ENCODE data around the gene TGM5. TPM values are rescaled to one million over a fixed set of nuclear protein-coding genes. Genes with fewer than 3 reads are reported as not detected.

Gene TGM5, protein sequence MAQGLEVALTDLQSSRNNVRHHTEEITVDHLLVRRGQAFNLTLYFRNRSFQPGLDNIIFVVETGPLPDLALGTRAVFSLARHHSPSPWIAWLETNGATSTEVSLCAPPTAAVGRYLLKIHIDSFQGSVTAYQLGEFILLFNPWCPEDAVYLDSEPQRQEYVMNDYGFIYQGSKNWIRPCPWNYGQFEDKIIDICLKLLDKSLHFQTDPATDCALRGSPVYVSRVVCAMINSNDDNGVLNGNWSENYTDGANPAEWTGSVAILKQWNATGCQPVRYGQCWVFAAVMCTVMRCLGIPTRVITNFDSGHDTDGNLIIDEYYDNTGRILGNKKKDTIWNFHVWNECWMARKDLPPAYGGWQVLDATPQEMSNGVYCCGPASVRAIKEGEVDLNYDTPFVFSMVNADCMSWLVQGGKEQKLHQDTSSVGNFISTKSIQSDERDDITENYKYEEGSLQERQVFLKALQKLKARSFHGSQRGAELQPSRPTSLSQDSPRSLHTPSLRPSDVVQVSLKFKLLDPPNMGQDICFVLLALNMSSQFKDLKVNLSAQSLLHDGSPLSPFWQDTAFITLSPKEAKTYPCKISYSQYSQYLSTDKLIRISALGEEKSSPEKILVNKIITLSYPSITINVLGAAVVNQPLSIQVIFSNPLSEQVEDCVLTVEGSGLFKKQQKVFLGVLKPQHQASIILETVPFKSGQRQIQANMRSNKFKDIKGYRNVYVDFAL
- total RNA-seq: not detected in 2 replicates

DNA sequence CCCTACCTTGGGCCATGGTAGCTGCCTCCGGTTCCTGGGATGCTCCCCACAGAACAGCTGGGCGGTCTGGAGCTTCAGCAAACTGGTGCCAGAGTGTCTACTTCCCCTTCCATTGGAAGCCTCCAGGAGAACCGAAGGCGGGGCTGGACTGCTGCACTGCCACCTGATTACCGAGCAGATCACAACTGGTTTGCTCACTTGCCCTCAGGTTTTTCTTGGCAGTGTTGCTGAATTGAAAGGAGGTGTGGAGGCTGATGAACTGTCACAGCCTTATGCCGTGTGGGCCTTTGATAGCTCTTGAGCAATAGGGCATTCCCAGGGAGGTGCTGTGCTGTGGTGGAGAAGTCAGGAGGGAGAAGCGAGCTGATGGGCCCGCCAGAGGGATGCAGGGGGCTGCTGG, at the start of gene TGM5:
Gene TGM5 (minus strand): TSS at position 95 of the 400 bp plus-strand sequence. CDS start 79 bp downstream, at position 16.

DNA sequence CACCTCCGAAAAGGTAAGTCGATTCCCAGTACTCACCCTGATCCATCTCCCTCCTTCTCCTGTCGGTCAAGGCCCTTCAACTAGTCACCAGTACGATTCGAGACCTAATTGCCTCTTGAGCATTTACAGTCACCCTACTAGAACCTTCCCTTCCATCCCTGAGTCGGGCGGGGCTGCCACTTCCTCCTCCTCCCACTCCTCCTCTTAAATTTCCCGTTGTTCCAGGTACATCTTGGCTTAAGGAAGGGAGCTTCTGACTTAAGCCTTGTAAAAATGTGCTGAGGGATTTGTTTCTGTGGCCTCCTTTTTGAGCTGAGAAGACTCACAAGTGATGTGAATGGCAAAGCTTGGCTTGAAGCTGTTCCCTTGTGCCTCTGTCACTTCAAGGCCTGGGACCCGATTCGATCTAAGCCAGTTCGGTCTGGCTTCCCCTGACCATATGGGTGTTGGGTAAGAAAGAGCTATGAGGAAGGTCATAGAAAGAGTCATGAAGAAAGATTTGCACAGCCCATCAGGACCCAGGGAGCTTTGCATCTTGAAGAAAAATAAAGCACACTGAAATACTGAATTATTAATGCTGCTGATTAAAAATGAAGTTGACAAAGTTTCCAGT, 35.6 kb upstream of the TGM5 start, which contains the start of gene TGM7:
Gene TGM7 (minus strand): TSS at position 51 of the 613 bp plus-strand sequence.

DNA sequence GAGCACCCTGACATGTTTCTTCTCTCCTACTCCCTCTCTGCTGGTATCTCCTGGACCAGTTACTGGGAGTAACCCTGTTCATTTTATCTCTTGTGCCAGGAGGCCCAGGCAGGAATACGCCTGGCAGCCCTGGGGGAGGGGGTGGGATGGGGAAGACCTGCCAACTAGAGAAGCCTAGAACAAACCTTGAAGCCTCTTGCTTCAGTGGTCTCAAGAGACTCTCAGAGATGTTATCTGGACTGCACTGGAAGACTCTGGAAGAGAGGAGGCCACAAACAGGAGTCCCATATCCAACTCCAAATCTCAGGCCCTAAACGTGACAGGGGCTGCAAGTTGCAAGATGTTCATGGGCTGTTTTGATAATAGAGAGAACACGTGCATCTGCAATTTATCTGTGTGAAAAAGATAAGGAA, 45.7 kb downstream of the TGM5 start, which contains the start of gene EPB42:
Gene EPB42 (minus strand): TSS at position 28 of the 413 bp plus-strand sequence. CDS start 193 bp downstream, outside the sequence.

DNA sequence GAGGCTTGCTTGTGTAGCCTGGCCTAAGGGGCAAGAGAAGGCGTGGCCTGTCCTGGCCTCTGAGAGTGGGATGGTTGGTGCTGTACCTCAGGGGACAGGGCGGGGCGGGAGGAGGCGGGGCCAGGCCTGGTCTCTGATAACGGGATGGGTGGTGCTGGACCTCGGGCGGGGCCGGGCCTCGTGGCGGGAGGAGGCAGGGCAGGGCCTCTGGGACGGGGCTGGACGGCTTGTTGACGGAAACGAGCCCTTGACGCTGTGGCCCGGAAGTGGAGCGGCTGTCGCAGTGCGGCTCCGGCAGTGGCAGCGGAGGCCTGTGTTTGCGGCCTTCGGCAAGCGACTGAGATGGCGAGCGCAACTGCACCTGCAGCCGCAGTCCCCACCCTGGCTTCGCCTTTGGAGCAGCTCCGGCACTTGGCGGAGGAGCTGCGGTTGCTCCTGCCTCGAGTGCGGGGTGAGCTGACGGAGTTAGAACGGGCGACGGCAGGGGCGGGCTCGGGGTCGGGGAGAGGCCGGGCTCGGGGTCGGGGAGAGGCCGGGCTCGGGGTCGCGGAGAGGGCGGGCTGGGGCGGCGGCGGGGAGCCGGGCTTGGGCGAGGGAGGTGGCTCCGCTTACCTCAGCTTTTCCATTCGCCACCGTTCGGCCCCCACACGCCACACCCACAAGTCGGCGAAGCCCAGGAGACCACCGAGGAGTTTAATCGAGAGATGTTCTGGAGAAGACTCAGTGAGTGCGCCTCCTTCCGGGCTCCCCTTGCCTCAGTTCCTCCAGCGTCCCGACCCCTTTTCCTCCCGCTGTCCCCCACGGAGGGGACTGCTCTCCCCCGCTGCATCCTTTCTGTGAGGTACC, 81.3 kb downstream of the TGM5 start, which contains the start of gene CCNDBP1:
Gene CCNDBP1 (plus strand): TSS at position 247 of the 846 bp plus-strand sequence. CDS start 96 bp downstream, at position 343.

Small RNAs within 50 kb of the gene (small RNA-seq; reads per million reads assigned to genes)
- gene RF00019: not detected

Other genes starting within 250 kb of the TGM5 start
- gene UBR1, start 160.9 kb downstream of the TGM5 start, total RNA-seq: 48.0 and 56.9 TPM in 2 replicates
- 19.1 and 23.2 TPM in 2 replicates for gene TMEM62, start 133.3 kb downstream of the TGM5 start, total RNA-seq
- gene CCNDBP1, start 81.5 kb downstream of the TGM5 start, total RNA-seq: 65.8 and 77.0 TPM in 2 replicates
- not detected in 2 replicates for gene EPB42, start 45.9 kb downstream of the TGM5 start, total RNA-seq
- gene TGM7, start 35.3 kb upstream of the TGM5 start, total RNA-seq: not detected in 2 replicates
- gene LCMT2, start 63.6 kb upstream of the TGM5 start, total RNA-seq: 5.6 and 7.0 TPM in 2 replicates
- gene ZSCAN29, start 104.1 kb upstream of the TGM5 start, total RNA-seq: 24.3 and 27.8 TPM in 2 replicates
- gene TUBGCP4, start 104.2 kb upstream of the TGM5 start, total RNA-seq: 14.0 and 22.8 TPM in 2 replicates
- 60.9 and 66.8 TPM in 2 replicates for gene TP53BP1, start 226.2 kb upstream of the TGM5 start, total RNA-seq